OCI-LY1 (cell line): Measurements from ENCODE around the gene PDIA2.

Experiments used
- EZH2 ChIP-seq: fragments of 200-600 bp; sonication (generic), shearing (Covaris generic); IDR thresholded peaks from 2 replicates; pipeline ENCODE4 v1.8.0; 2017; ENCODE audit warnings: borderline replicate concordance, mixed run types, mild to moderate bottlenecking, antibody characterized with exemption, low read length, moderate library complexity, mixed read lengths
- TF ChIP-seq, protein P1 (sequence below): fragments of 200-600 bp; sonication (generic), shearing (Covaris generic); IDR thresholded peaks from 2 replicates; pipeline ENCODE4 v1.5.1; 2017; ENCODE audit warnings: mild to moderate bottlenecking, antibody characterized with exemption, low read length, moderate library complexity, mixed read lengths

- TF ChIP-seq, protein P1, sequence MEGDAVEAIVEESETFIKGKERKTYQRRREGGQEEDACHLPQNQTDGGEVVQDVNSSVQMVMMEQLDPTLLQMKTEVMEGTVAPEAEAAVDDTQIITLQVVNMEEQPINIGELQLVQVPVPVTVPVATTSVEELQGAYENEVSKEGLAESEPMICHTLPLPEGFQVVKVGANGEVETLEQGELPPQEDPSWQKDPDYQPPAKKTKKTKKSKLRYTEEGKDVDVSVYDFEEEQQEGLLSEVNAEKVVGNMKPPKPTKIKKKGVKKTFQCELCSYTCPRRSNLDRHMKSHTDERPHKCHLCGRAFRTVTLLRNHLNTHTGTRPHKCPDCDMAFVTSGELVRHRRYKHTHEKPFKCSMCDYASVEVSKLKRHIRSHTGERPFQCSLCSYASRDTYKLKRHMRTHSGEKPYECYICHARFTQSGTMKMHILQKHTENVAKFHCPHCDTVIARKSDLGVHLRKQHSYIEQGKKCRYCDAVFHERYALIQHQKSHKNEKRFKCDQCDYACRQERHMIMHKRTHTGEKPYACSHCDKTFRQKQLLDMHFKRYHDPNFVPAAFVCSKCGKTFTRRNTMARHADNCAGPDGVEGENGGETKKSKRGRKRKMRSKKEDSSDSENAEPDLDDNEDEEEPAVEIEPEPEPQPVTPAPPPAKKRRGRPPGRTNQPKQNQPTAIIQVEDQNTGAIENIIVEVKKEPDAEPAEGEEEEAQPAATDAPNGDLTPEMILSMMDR: no peak
- TF ChIP-seq EZH2: no peak
These were observed 6.4 kb upstream of the PDIA2 start for GRCh38 chr16:276426-277077.
